PFSK-1 (cell line): ENCODE measurements around the gene NAPA.

Source experiments
- FOXP2 ChIP-seq: optimal IDR thresholded peaks from 2 replicates; pipeline ENCODE3; 2011; ENCODE audit warnings: borderline replicate concordance, control low read depth, inconsistent platforms; ENCODE audit not compliant: insufficient read depth; ENCODE audit errors: extremely low read length, extremely low read depth
- POLR2AphosphoS5 ChIP-seq: IDR thresholded peaks from 2 replicates; pipeline ENCODE4 v1.6.1; 2012; ENCODE audit warnings: low read depth, mild to moderate bottlenecking, control low read depth, low read length, moderate library complexity
- REST ChIP-seq, 2 experiments: IDR thresholded peaks; 2 replicates each; pipeline versions ENCODE4 v1.6.1 to v1.8.0; 2011 to 2012; ENCODE audit warnings: low read depth in 2 of 2, low read length in 2 of 2, control low read depth in 1 of 2, inconsistent platforms in 1 of 2, mild to moderate bottlenecking in 1 of 2, moderate library complexity in 1 of 2; ENCODE audit not compliant: insufficient read depth in 1 of 2
- SIN3A ChIP-seq: IDR thresholded peaks from 2 replicates; pipeline ENCODE4 v1.6.1; 2012; ENCODE audit warnings: mild to moderate bottlenecking, low read length, moderate library complexity, borderline replicate concordance; ENCODE audit not compliant: insufficient read depth
- TAF1 ChIP-seq: IDR thresholded peaks from 2 replicates; pipeline ENCODE4 v1.6.1; 2012; ENCODE audit warnings: low read length, control low read depth, borderline replicate concordance; ENCODE audit not compliant: insufficient read depth

The NAPA gene

GRCh38 chr19:47539747-47540311 lies 25.0 kb upstream of the NAPA start:
- TF ChIP-seq FOXP2 (no peak), SIN3A (no peak), REST (IDR thresholded peaks at IDR 0.05; ENCODE audit: insufficient read depth in 1 of 2, low read depth in 2 of 2, low read length in 2 of 2) (no peak), POLR2AphosphoS5 (no peak), TAF1 (no peak)

GRCh38 chr19:47538812-47539211 lies 23.9 kb upstream of the NAPA start:
- no peak for TF ChIP-seq SIN3A
- TF ChIP-seq FOXP2 = no peak
- no peak for TF ChIP-seq POLR2AphosphoS5
- no peak for TF ChIP-seq REST (IDR thresholded peaks at IDR 0.05; ENCODE audit: insufficient read depth in 1 of 2, low read depth in 2 of 2, low read length in 2 of 2)
- no peak for TF ChIP-seq TAF1

- TF ChIP-seq REST (IDR thresholded peaks at IDR 0.05; ENCODE audit: insufficient read depth in 1 of 2, low read depth in 2 of 2, low read length in 2 of 2) (no peak), TAF1 (no peak), POLR2AphosphoS5 (no peak), SIN3A (no peak), FOXP2 (no peak)
Observed at GRCh38 chr19:47537493-47537892, 22.6 kb upstream of the NAPA start.

- no peak for TF ChIP-seq SIN3A
- TF ChIP-seq TAF1 = no peak
- TF ChIP-seq REST (IDR thresholded peaks at IDR 0.05; ENCODE audit: insufficient read depth in 1 of 2, low read depth in 2 of 2, low read length in 2 of 2) = no peak
- no peak for TF ChIP-seq POLR2AphosphoS5
- TF ChIP-seq FOXP2 = no peak
Observed at GRCh38 chr19:47534628-47535027, 19.8 kb upstream of the NAPA start.
